HCT116 (cell line): ENCODE results near the gene TRPT1. TPM values are rescaled to one million over a fixed set of nuclear protein-coding genes. Genes with fewer than 3 reads are reported as not detected.

Experiments used
- ATAC-seq: fragments of 200-7000 bp; cut with Tn5 transposase; 2 replicates; pipeline ENCODE4 v1.9.1; 2020; ENCODE audit warnings: mild to moderate bottlenecking, moderate library complexity
- BruUV-seq: library from RNA; stranded (reverse); fragments of 400-500 nt; replicated peaks from 2 replicates; lab custom pipeline; 2021; lab: Mats Ljungman, UMichigan
- CTCF ChIA-PET: fragments of 300-600 bp; sonication (Branson Sonifier 250); formaldehyde crosslinking; loops from one replicate; lab custom pipeline; 2021; ENCODE audit warnings: antibody characterized with exemption; lab: Charles Lee
- POLR2A ChIA-PET: fragments of 300-600, 350-600 bp; sonication (Branson Sonifier 250); formaldehyde crosslinking; loops from one replicate; lab custom pipeline; 2021; ENCODE audit warnings: antibody characterized with exemption; lab: Charles Lee
- RAD21 ChIA-PET, 2 experiments: fragments of 300-600 bp; sonication (Branson Sonifier 250); formaldehyde crosslinking; loops; one replicate each; lab custom pipeline; 2023; ENCODE audit warnings: low total read pairs in 2 of 2; ENCODE audit not compliant: uncharacterized antibody in 2 of 2, unreplicated experiment in 2 of 2, low non-redundant PET in 1 of 2; lab: Charles Lee
- DNase-seq: peaks from one replicate; pipeline ENCODE4 v3.0.0-alpha.2; 2010; ENCODE audit warnings: low read depth, low spot score
- H2AFZ ChIP-seq: fragments of 200-600 bp; shearing (Covaris generic), sonication (generic); 2 replicates; pipeline ENCODE4 v1.6.1; 2017; ENCODE audit warnings: low read depth, mixed run types, mixed read lengths, antibody characterized with exemption, low read length; ENCODE audit not compliant: poor library complexity, severe bottlenecking
- H3K27ac ChIP-seq: 2 replicates; pipeline ENCODE4 v1.5.1; 2012; ENCODE audit warnings: low read depth, low read length
- H3K27me3 ChIP-seq: fragments of 200-600 bp; sonication (generic); 2 replicates; pipeline ENCODE4 v1.6.1; 2016; ENCODE audit warnings: mixed run types, low read length, mixed read lengths; ENCODE audit not compliant: insufficient read depth
- H3K36me3 ChIP-seq, 2 experiments: fragments of 200-500 bp in 1 of 2; fragments of 200-600 bp in 1 of 2; sonication (Bioruptor generic) in 1 of 2; sonication (generic) in 1 of 2; 2 replicates each; pipeline versions ENCODE4 v1.5.1 to v1.6.1; 2014 to 2016; ENCODE audit warnings: low read length in 2 of 2, inconsistent platforms in 1 of 2, mixed read lengths in 1 of 2, mixed run types in 1 of 2; ENCODE audit not compliant: insufficient read depth in 2 of 2, control insufficient read depth in 1 of 2
- H3K4me1 ChIP-seq, 2 experiments: fragments of 200-600 bp in 1 of 2; sonication (generic) in 1 of 2; 2 replicates each; pipeline versions ENCODE4 v1.5.1 to v1.6.1; 2012 to 2017; ENCODE audit warnings: low read length in 2 of 2, inconsistent platforms in 1 of 2, mild to moderate bottlenecking in 1 of 2, mixed read lengths in 1 of 2, mixed run types in 1 of 2, moderate library complexity in 1 of 2; ENCODE audit not compliant: insufficient read depth in 2 of 2, control insufficient read depth in 1 of 2
- H3K4me2 ChIP-seq: fragments of 200-600 bp; sonication (generic); 2 replicates; pipeline ENCODE4 v1.6.1; 2017; ENCODE audit warnings: mixed run types, low read length, mixed read lengths
- H3K4me3 ChIP-seq, 2 experiments: fragments of 200-600 bp in 1 of 2; sonication (generic) in 1 of 2; replicated peaks in 1 of 2; 2 replicates each; pipeline ENCODE4 v1.5.1; 2011 to 2016; ENCODE audit warnings: low read length in 2 of 2, control low read depth in 1 of 2, low read depth in 1 of 2, mild to moderate bottlenecking in 1 of 2, mixed read lengths in 1 of 2, mixed run types in 1 of 2
- H3K79me2 ChIP-seq: fragments of 200-600 bp; sonication (generic); 2 replicates; pipeline ENCODE4 v1.6.1; 2017; ENCODE audit warnings: mild to moderate bottlenecking, mixed run types, low read length, moderate library complexity, mixed read lengths; ENCODE audit not compliant: insufficient read depth
- H3K9ac ChIP-seq: fragments of 200-600 bp; sonication (generic); 2 replicates; pipeline ENCODE4 v1.6.1; 2016; ENCODE audit warnings: low read length, mixed read lengths
- H3K9me2 ChIP-seq: fragments of 200-600 bp; sonication (generic), shearing (Covaris generic); 2 replicates; pipeline ENCODE4 v1.6.1; 2017; ENCODE audit warnings: mixed run types, mild to moderate bottlenecking, moderate library complexity; ENCODE audit not compliant: insufficient read depth
- H3K9me3 ChIP-seq, 2 experiments: fragments of 200-500 bp in 1 of 2; fragments of 200-600 bp in 1 of 2; sonication (Bioruptor generic) in 1 of 2; sonication (generic) in 1 of 2; 2 replicates each; pipeline ENCODE4 v1.6.1; 2014 to 2017; ENCODE audit warnings: low read length in 2 of 2, mixed read lengths in 2 of 2, inconsistent platforms in 1 of 2, low read depth in 1 of 2, mild to moderate bottlenecking in 1 of 2, mixed run types in 1 of 2, moderate library complexity in 1 of 2; ENCODE audit not compliant: control insufficient read depth in 1 of 2, insufficient read depth in 1 of 2
- H4K20me1 ChIP-seq: fragments of 200-600 bp; sonication (generic), shearing (Covaris generic); 2 replicates; pipeline ENCODE4 v1.6.1; 2017; ENCODE audit warnings: mixed run types, mild to moderate bottlenecking, moderate library complexity; ENCODE audit not compliant: insufficient read depth
- CBX3 ChIP-seq: IDR thresholded peaks from 2 replicates; pipeline ENCODE4 v1.6.1; 2012; ENCODE audit warnings: low read depth
- CTCF ChIP-seq, 3 experiments: fragments of 200-600 bp in 1 of 3; sonication (generic) in 1 of 3; IDR thresholded peaks in 2 of 3; conservative IDR thresholded peaks in 1 of 3; 2 replicates each; pipeline ENCODE4 v1.5.1; 2012 to 2017; ENCODE audit warnings: low read depth in 2 of 3, low read length in 2 of 3, antibody characterized with exemption in 1 of 3, borderline replicate concordance in 1 of 3, control low read depth in 1 of 3, mild to moderate bottlenecking in 1 of 3, mixed read lengths in 1 of 3, mixed run types in 1 of 3, moderate library complexity in 1 of 3; ENCODE audit not compliant: insufficient read depth in 1 of 3
- EGR1 ChIP-seq: IDR thresholded peaks from 2 replicates; pipeline ENCODE4 v1.6.1; 2012; ENCODE audit warnings: low read depth
- ELF1 ChIP-seq: IDR thresholded peaks from 2 replicates; pipeline ENCODE4 v1.6.1; 2012; ENCODE audit warnings: low read depth, borderline replicate concordance
- EZH2phosphoT487 ChIP-seq: fragments of 200-600 bp; IDR thresholded peaks from 2 replicates; pipeline ENCODE4 v1.6.1; 2018; ENCODE audit warnings: antibody characterized with exemption, borderline replicate concordance
- JUND ChIP-seq: IDR thresholded peaks from 2 replicates; pipeline ENCODE4 v1.6.1; 2012
- POLR2A ChIP-seq: IDR thresholded peaks from 2 replicates; pipeline ENCODE4 v1.7.0; 2011; ENCODE audit warnings: borderline replicate concordance; ENCODE audit not compliant: insufficient read depth, insufficient read length; ENCODE audit errors: extremely low read depth
- POLR2AphosphoS5 ChIP-seq: IDR thresholded peaks from 2 replicates; pipeline ENCODE4 v1.6.1; 2011; ENCODE audit warnings: mild to moderate bottlenecking, low read depth, low read length, moderate library complexity
- TCF7L2 ChIP-seq: IDR thresholded peaks from 2 replicates; pipeline ENCODE4 v1.7.0; 2011; ENCODE audit warnings: borderline replicate concordance, inconsistent platforms; ENCODE audit not compliant: insufficient read depth, insufficient read length; ENCODE audit errors: extremely low read depth
- ZFX ChIP-seq: fragments of 450-650 bp; IDR thresholded peaks from 2 replicates; pipeline ENCODE4 v1.6.1; 2017
- intact Hi-C: fragments of 100-400 bp; cut with micrococcal nuclease; formaldehyde crosslinking; loops from 2 replicates; pipeline ENCODE4 v1.10.0; 2022
- total RNA-seq: library from RNA; stranded (reverse); gene quantifications from one replicate; pipeline ENCODE4 v1.2.1, GENCODE V29; 2021; ENCODE audit not compliant: unreplicated experiment
- TF ChIP-seq, protein P1 (sequence below): IDR thresholded peaks from 2 replicates; pipeline ENCODE4 v1.6.1; 2011; ENCODE audit warnings: mild to moderate bottlenecking, low read length, moderate library complexity; ENCODE audit not compliant: insufficient replicate concordance; ENCODE audit errors: extremely low read depth
- TF ChIP-seq, protein P2 (sequence below): IDR thresholded peaks from 2 replicates; pipeline ENCODE4 v1.6.1; 2012; ENCODE audit warnings: low read depth

Gene TRPT1
- total RNA-seq, 1 experiment from 2014 or later = 43.2 TPM

- intact Hi-C loops = no loop called here
- peaks cover 6% of the 10 kb centered on the region; the same call in 1 of the 2 replicates for H4K20me1 ChIP-seq
- H3K9ac ChIP-seq = no peak overlapping the region
- RAD21 ChIA-PET = no interaction called here
- DNase-seq (no peak), ATAC-seq (no peak)
- H3K79me2 ChIP-seq = peaks cover 65% of the 10 kb centered on the region
- no peaks in the 10 kb centered on the region for H3K27me3 ChIP-seq
- no peak overlapping the region for H3K4me3 ChIP-seq
- no peak overlapping the region for H3K4me2 ChIP-seq
- CTCF ChIA-PET = no interaction called here
- no peaks in the 10 kb centered on the region for H3K9me3 ChIP-seq
- no peak overlapping the region for H2AFZ ChIP-seq
- H3K27ac ChIP-seq = no peak overlapping the region
- POLR2A ChIA-PET = no interaction called here
- TF ChIP-seq EZH2phosphoT487 (no peak), POLR2AphosphoS5 (no peak), TCF7L2 (no peak), ZFX (no peak), POLR2A (no peak), CTCF (IDR thresholded peaks at IDR 0.05 in 2 of 3, conservative IDR thresholded peaks at IDR 0.05 in 1 of 3; ENCODE audit: borderline replicate concordance in 1 of 3, insufficient read depth in 1 of 3, low read depth in 2 of 3, low read length in 2 of 3) (no peak), CBX3 (no peak), EGR1 (no peak), JUND (no peak), ELF1 (no peak)
- TF ChIP-seq, protein P1, sequence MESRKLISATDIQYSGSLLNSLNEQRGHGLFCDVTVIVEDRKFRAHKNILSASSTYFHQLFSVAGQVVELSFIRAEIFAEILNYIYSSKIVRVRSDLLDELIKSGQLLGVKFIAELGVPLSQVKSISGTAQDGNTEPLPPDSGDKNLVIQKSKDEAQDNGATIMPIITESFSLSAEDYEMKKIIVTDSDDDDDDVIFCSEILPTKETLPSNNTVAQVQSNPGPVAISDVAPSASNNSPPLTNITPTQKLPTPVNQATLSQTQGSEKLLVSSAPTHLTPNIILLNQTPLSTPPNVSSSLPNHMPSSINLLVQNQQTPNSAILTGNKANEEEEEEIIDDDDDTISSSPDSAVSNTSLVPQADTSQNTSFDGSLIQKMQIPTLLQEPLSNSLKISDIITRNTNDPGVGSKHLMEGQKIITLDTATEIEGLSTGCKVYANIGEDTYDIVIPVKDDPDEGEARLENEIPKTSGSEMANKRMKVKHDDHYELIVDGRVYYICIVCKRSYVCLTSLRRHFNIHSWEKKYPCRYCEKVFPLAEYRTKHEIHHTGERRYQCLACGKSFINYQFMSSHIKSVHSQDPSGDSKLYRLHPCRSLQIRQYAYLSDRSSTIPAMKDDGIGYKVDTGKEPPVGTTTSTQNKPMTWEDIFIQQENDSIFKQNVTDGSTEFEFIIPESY = no peak
- TF ChIP-seq, protein P2, sequence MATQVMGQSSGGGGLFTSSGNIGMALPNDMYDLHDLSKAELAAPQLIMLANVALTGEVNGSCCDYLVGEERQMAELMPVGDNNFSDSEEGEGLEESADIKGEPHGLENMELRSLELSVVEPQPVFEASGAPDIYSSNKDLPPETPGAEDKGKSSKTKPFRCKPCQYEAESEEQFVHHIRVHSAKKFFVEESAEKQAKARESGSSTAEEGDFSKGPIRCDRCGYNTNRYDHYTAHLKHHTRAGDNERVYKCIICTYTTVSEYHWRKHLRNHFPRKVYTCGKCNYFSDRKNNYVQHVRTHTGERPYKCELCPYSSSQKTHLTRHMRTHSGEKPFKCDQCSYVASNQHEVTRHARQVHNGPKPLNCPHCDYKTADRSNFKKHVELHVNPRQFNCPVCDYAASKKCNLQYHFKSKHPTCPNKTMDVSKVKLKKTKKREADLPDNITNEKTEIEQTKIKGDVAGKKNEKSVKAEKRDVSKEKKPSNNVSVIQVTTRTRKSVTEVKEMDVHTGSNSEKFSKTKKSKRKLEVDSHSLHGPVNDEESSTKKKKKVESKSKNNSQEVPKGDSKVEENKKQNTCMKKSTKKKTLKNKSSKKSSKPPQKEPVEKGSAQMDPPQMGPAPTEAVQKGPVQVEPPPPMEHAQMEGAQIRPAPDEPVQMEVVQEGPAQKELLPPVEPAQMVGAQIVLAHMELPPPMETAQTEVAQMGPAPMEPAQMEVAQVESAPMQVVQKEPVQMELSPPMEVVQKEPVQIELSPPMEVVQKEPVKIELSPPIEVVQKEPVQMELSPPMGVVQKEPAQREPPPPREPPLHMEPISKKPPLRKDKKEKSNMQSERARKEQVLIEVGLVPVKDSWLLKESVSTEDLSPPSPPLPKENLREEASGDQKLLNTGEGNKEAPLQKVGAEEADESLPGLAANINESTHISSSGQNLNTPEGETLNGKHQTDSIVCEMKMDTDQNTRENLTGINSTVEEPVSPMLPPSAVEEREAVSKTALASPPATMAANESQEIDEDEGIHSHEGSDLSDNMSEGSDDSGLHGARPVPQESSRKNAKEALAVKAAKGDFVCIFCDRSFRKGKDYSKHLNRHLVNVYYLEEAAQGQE = no peak
- H3K9me2 ChIP-seq = no peaks in the 10 kb centered on the region
- H3K36me3 ChIP-seq = peaks cover 80 to 82% of the 10 kb centered on the region in 2 experiments
- no TSS peak for BruUV-seq
- H3K4me1 ChIP-seq = no peaks in the 10 kb centered on the region
Observed at GRCh38 chr11:64198511-64198910, 27.5 kb downstream of the TRPT1 start.
